ENCODE results near the gene FHIP1B.

The FHIP1B gene

GRCh38 chr11:6209801-6210200 is 24.6 kb downstream of the FHIP1B start:
- no peaks in the 10 kb centered on the region for H3K79me2 ChIP-seq (ENCODE audit: insufficient read depth, low read length)
- H3K4me1 ChIP-seq (ENCODE audit: insufficient read depth, low read length), result no peaks in the 10 kb centered on the region
- H3K9me3 ChIP-seq (ENCODE audit: insufficient read depth, low read length, severe bottlenecking), result no peaks in the 10 kb centered on the region
- no peak overlapping the region for H3K4me2 ChIP-seq (ENCODE audit: insufficient read depth, low read length)
- peaks cover 47% of the 10 kb centered on the region for H3K36me3 ChIP-seq (ENCODE audit: insufficient read depth, low read length)
- 0 out of 2 replicates have a peak, but pooled peaks cover 3% of the 10 kb centered on the region for H4K20me1 ChIP-seq (ENCODE audit: insufficient read depth, low read length)
- TF ChIP-seq CTCF (IDR thresholded peaks at IDR 0.05; ENCODE audit: borderline replicate concordance, extremely low read depth, low read length, poor library complexity, severe bottlenecking) (no peak), EZH2 (IDR thresholded peaks at IDR 0.05; ENCODE audit: borderline replicate concordance, low read depth, low read length, severe bottlenecking) (no peak)
- no peak for DNase-seq
- no peaks in the 10 kb centered on the region for H3K27me3 ChIP-seq (ENCODE audit: insufficient read depth, low read length, poor library complexity)
- no peak overlapping the region for H2AFZ ChIP-seq (ENCODE audit: low read depth, low read length)
- no peak for ATAC-seq (ENCODE audit: insufficient read depth, low read depth)
- no peak overlapping the region for H3K27ac ChIP-seq (ENCODE audit: low read length)
- no peak overlapping the region for H3K4me3 ChIP-seq (ENCODE audit: low read depth in 1 of 2, low read length in 2 of 2)
- no peak overlapping the region for H3K9ac ChIP-seq (ENCODE audit: low read depth, low read length)

- no peak for ATAC-seq (ENCODE audit: insufficient read depth, low read depth)
- no peak overlapping the region for H3K9ac ChIP-seq (ENCODE audit: low read depth, low read length)
- TF ChIP-seq CTCF (IDR thresholded peaks at IDR 0.05; ENCODE audit: borderline replicate concordance, extremely low read depth, low read length, poor library complexity, severe bottlenecking) (no peak), EZH2 (IDR thresholded peaks at IDR 0.05; ENCODE audit: borderline replicate concordance, low read depth, low read length, severe bottlenecking) (no peak)
- H3K79me2 ChIP-seq (ENCODE audit: insufficient read depth, low read length), result no peaks in the 10 kb centered on the region
- H3K4me3 ChIP-seq (ENCODE audit: low read depth in 1 of 2, low read length in 2 of 2), result no peak overlapping the region
- no peak overlapping the region for H3K4me2 ChIP-seq (ENCODE audit: insufficient read depth, low read length)
- H4K20me1 ChIP-seq (ENCODE audit: insufficient read depth, low read length), result 0 out of 2 replicates have a peak, but pooled peaks cover 3% of the 10 kb centered on the region
- H3K9me3 ChIP-seq (ENCODE audit: insufficient read depth, low read length, severe bottlenecking), result no peaks in the 10 kb centered on the region
- H3K36me3 ChIP-seq (ENCODE audit: insufficient read depth, low read length), result peaks cover 30% of the 10 kb centered on the region
- no peak for DNase-seq
- no peak overlapping the region for H2AFZ ChIP-seq (ENCODE audit: low read depth, low read length)
- no peak overlapping the region for H3K27ac ChIP-seq (ENCODE audit: low read length)
- no peaks in the 10 kb centered on the region for H3K4me1 ChIP-seq (ENCODE audit: insufficient read depth, low read length)
- no peaks in the 10 kb centered on the region for H3K27me3 ChIP-seq (ENCODE audit: insufficient read depth, low read length, poor library complexity)
Observed at GRCh38 chr11:6206456-6207180, 27.8 kb downstream of the FHIP1B start.

GRCh38 chr11:6205366-6205765 is 29.1 kb downstream of the FHIP1B start, which contains the start of gene C11orf42:
Gene C11orf42, plus strand, starts transcription at chr11:6205557. Its CDS starts 59 bp downstream, at chr11:6205616.
- DNase-seq, result no peak
- TF ChIP-seq CTCF (IDR thresholded peaks at IDR 0.05; ENCODE audit: borderline replicate concordance, extremely low read depth, low read length, poor library complexity, severe bottlenecking) (no peak), EZH2 (IDR thresholded peaks at IDR 0.05; ENCODE audit: borderline replicate concordance, low read depth, low read length, severe bottlenecking) (no peak)
- H3K27ac ChIP-seq (ENCODE audit: low read length), result no peak within 1 kb of the TSS

More at GRCh38 chr11:6205366-6205765, 29.1 kb downstream of the FHIP1B start, which contains the start of gene C11orf42:
- Histone ChIP-seq H3K9ac (ENCODE audit: low read depth, low read length) (no peak within 1 kb of the TSS), H3K4me3 (ENCODE audit: low read depth in 1 of 2, low read length in 2 of 2) (no peak within 1 kb of the TSS), H3K27me3 (ENCODE audit: insufficient read depth, low read length, poor library complexity) (no peaks in the 10 kb centered on the region), H3K9me3 (ENCODE audit: insufficient read depth, low read length, severe bottlenecking) (no peaks in the 10 kb centered on the region), H3K4me1 (ENCODE audit: insufficient read depth, low read length) (no peaks in the 10 kb centered on the region), H3K79me2 (ENCODE audit: insufficient read depth, low read length) (no peaks in the 10 kb centered on the region), H3K36me3 (ENCODE audit: insufficient read depth, low read length) (peaks cover 19% of the 10 kb centered on the region), H4K20me1 (ENCODE audit: insufficient read depth, low read length) (0 out of 2 replicates have a peak, but pooled peaks cover 3% of the 10 kb centered on the region), H2AFZ (ENCODE audit: low read depth, low read length) (no peak within 1 kb of the TSS), H3K4me2 (ENCODE audit: insufficient read depth, low read length) (no peak within 1 kb of the TSS)
- no peak for ATAC-seq (ENCODE audit: insufficient read depth, low read depth)

All from DND-41 (cell line).